A549 (cell line): Measurements from ENCODE around the gene C3orf52.

ENCODE experiments used
- GATA3 ChIP-seq: IDR thresholded peaks from 2 replicates; pipeline ENCODE4 v1.6.1; 2012; ENCODE audit warnings: borderline replicate concordance
- HOXA7 ChIP-seq: fragments of 250-450 bp; sonication (Bioruptor Pico); IDR thresholded peaks from 2 replicates; pipeline ENCODE4 v1.5.0; 2020; ENCODE audit warnings: mild to moderate bottlenecking, moderate library complexity
- POLR2A ChIP-seq: IDR thresholded peaks from 2 replicates; pipeline ENCODE4 v1.6.1; 2012; ENCODE audit warnings: mild to moderate bottlenecking, low read length
- RFX5 ChIP-seq: fragments of 450-650 bp; IDR thresholded peaks from 2 replicates; pipeline ENCODE4 v1.7.1; 2014; ENCODE audit warnings: antibody characterized with exemption, mild to moderate bottlenecking, moderate library complexity
- SREBF2 ChIP-seq: fragments of 450-650 bp; IDR thresholded peaks from 2 replicates; pipeline ENCODE4 v1.6.1; 2014; ENCODE audit warnings: mild to moderate bottlenecking, moderate library complexity
- TF ChIP-seq, protein P1 (sequence below): fragments of >200 bp; sonication (Bioruptor Twin); formaldehyde crosslinking; IDR thresholded peaks from 3 replicates; pipeline ENCODE4 v1.5.1; 2016
- TF ChIP-seq, protein P2 (sequence below): fragments of 450-650 bp; IDR thresholded peaks from 2 replicates; pipeline ENCODE4 v1.6.1; 2014; ENCODE audit warnings: antibody characterized with exemption
- TF ChIP-seq, protein P3 (sequence below): fragments of 250-450 bp; sonication (Bioruptor Pico); IDR thresholded peaks from 2 replicates; pipeline ENCODE4 v1.5.0; 2021; ENCODE audit warnings: mild to moderate bottlenecking, moderate library complexity, borderline replicate concordance

DNA sequence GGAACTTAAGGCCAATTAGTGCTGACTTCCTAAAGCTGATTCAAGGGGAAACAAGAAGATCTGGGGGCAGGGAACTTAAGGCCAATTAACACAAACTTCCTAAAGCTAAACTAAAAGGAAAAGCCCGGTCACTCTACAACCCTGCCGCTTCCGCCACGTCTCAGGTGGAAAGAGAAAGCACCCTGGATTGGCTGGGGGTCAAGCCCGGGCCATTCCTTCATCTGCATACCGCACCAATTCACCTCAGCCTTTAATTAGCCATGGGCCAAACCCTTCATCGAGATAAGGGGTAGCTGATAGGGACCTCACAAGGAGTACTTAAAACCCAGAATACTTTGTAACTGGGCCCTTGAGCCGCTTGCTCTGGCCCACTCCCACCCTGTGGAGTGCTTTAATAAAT is 37.3 kb upstream of the C3orf52 start:
- TF ChIP-seq SREBF2: no peak
- TF ChIP-seq RFX5: no peak
- TF ChIP-seq, protein P1, sequence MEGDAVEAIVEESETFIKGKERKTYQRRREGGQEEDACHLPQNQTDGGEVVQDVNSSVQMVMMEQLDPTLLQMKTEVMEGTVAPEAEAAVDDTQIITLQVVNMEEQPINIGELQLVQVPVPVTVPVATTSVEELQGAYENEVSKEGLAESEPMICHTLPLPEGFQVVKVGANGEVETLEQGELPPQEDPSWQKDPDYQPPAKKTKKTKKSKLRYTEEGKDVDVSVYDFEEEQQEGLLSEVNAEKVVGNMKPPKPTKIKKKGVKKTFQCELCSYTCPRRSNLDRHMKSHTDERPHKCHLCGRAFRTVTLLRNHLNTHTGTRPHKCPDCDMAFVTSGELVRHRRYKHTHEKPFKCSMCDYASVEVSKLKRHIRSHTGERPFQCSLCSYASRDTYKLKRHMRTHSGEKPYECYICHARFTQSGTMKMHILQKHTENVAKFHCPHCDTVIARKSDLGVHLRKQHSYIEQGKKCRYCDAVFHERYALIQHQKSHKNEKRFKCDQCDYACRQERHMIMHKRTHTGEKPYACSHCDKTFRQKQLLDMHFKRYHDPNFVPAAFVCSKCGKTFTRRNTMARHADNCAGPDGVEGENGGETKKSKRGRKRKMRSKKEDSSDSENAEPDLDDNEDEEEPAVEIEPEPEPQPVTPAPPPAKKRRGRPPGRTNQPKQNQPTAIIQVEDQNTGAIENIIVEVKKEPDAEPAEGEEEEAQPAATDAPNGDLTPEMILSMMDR: no peak
- TF ChIP-seq, protein P2, sequence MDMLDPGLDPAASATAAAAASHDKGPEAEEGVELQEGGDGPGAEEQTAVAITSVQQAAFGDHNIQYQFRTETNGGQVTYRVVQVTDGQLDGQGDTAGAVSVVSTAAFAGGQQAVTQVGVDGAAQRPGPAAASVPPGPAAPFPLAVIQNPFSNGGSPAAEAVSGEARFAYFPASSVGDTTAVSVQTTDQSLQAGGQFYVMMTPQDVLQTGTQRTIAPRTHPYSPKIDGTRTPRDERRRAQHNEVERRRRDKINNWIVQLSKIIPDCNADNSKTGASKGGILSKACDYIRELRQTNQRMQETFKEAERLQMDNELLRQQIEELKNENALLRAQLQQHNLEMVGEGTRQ: no peak
- TF ChIP-seq GATA3: no peak
- TF ChIP-seq HOXA7 (CRISPR knock-in tag): no peak
- TF ChIP-seq, protein P3, sequence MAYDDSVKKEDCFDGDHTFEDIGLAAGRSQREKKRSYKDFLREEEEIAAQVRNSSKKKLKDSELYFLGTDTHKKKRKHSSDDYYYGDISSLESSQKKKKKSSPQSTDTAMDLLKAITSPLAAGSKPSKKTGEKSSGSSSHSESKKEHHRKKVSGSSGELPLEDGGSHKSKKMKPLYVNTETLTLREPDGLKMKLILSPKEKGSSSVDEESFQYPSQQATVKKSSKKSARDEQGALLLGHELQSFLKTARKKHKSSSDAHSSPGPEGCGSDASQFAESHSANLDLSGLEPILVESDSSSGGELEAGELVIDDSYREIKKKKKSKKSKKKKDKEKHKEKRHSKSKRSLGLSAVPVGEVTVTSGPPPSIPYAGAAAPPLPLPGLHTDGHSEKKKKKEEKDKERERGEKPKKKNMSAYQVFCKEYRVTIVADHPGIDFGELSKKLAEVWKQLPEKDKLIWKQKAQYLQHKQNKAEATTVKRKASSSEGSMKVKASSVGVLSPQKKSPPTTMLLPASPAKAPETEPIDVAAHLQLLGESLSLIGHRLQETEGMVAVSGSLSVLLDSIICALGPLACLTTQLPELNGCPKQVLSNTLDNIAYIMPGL: no peak
- TF ChIP-seq POLR2A: no peak
